AG04450 (cell line): ENCODE results near the gene SWI5. TPM values are rescaled to one million over a fixed set of nuclear protein-coding genes. Genes with fewer than 3 reads are reported as not detected.

Source experiments
- CTCF ChIA-PET: fragments of 300-600, 350-600 bp; formaldehyde crosslinking; extraction: SDS; loops from one replicate; lab custom pipeline; 2022; ENCODE audit warnings: antibody characterized with exemption, inconsistent platforms; lab: Charles Lee
- POLR2A ChIA-PET: fragments of 350-600 bp; formaldehyde crosslinking; extraction: SDS; loops from one replicate; lab custom pipeline; 2021; ENCODE audit warnings: antibody characterized with exemption, inconsistent platforms; lab: Yijun Ruan, JAX
- DNase-seq: peaks from one replicate; pipeline ENCODE4 v3.0.0-alpha.2; 2011; ENCODE audit warnings: low read depth, low spot score
- H3K27ac ChIP-seq: one replicate; pipeline ENCODE4 v1.5.1; 2012; ENCODE audit warnings: low read depth, low read length, control low read depth
- H3K27me3 ChIP-seq: one replicate; pipeline ENCODE4 v1.6.0; 2012; ENCODE audit warnings: low read length; ENCODE audit not compliant: control insufficient read depth, insufficient read depth
- H3K4me3 ChIP-seq: 2 replicates; pipeline ENCODE4 v1.5.1; 2011; ENCODE audit warnings: mild to moderate bottlenecking, low read depth, low read length, control low read depth
- H3K9me3 ChIP-seq: 2 replicates; pipeline ENCODE4 v1.5.1; 2012; ENCODE audit warnings: low read length; ENCODE audit not compliant: control insufficient read depth, insufficient read depth
- polyA plus RNA-seq: library from polyadenylated mRNA; depleted of rRNA; stranded (reverse); fragments of >200 nt; gene quantifications from 2 replicates; pipeline ENCODE4 v1.2.3, GENCODE V29; 2011
- TF ChIP-seq, protein P1 (sequence below): IDR thresholded peaks from 2 replicates; pipeline ENCODE4 v1.5.1; 2011; ENCODE audit warnings: low read depth, low read length, control low read depth, inconsistent platforms

Gene SWI5
- polyA plus RNA-seq, 1 experiment: 72.2 TPM

GRCh38 chr9:128321343-128321742, 45.3 kb downstream of the SWI5 start:
- POLR2A ChIA-PET: no interaction called here
- TF ChIP-seq, protein P1, sequence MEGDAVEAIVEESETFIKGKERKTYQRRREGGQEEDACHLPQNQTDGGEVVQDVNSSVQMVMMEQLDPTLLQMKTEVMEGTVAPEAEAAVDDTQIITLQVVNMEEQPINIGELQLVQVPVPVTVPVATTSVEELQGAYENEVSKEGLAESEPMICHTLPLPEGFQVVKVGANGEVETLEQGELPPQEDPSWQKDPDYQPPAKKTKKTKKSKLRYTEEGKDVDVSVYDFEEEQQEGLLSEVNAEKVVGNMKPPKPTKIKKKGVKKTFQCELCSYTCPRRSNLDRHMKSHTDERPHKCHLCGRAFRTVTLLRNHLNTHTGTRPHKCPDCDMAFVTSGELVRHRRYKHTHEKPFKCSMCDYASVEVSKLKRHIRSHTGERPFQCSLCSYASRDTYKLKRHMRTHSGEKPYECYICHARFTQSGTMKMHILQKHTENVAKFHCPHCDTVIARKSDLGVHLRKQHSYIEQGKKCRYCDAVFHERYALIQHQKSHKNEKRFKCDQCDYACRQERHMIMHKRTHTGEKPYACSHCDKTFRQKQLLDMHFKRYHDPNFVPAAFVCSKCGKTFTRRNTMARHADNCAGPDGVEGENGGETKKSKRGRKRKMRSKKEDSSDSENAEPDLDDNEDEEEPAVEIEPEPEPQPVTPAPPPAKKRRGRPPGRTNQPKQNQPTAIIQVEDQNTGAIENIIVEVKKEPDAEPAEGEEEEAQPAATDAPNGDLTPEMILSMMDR: no peak
- H3K9me3 ChIP-seq: no peaks in the 10 kb centered on the region; the same call in 1 of the 2 replicates
- DNase-seq: no peak
- no peaks in the 10 kb centered on the region for H3K27me3 ChIP-seq
- CTCF ChIA-PET: interaction anchor here (1.1 kb wide), 1 partner anchor 26 kb away, joined by 3 read pairs; no protein-coding TSS in a partner anchor
- no peak overlapping the region for H3K27ac ChIP-seq
- H3K4me3 ChIP-seq: peak overlapping the region; percentile 97

GRCh38 chr9:128321879-128322403, 45.9 kb downstream of the SWI5 start:
- H3K27me3 ChIP-seq: no peaks in the 10 kb centered on the region
- ChIA-PET CTCF (no interaction called here), POLR2A (no interaction called here)
- peak overlapping the region; percentile 97 for H3K4me3 ChIP-seq
- DNase-seq: no peak
- no peaks in the 10 kb centered on the region; the same call in 1 of the 2 replicates for H3K9me3 ChIP-seq
- H3K27ac ChIP-seq: no peak overlapping the region
- TF ChIP-seq, protein P1: no peak

DNA sequence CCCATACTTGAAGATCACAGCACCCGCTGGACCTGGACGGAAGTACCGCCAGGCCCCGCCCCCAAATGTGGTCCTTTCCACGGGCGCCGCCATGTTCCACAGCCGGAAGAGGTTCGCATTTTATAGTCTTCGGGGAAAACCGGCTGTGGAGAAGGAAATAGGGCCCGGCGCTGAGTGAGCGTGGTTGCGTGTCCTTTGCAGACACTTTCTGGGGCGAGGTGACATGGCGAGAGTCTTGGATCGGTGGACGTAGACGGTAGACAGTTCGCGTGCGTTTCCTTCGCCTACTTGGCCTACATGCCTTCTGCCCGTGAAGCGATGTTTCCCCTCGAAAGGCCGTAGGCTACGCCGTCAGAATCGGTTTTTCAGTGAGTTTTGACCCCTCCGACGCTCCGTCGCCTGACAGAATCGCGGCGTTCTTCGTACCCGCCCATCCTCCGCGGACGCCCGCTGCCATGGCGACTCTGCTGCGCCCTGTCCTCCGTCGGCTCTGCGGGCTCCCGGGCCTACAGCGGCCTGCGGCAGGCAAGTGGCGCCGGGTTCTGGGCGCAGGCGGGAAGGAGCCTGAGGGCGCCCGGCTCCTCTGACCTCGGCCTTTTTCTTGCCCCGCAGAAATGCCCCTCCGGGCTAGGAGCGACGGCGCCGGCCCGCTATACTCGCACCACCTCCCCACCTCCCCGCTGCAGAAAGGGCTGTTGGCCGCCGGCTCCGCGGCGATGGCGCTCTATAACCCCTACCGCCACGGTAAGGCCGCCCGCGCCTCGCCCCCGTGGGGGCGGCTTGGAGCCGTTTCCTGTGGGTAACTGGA, 46.5 kb downstream of the SWI5 start, which contains the start of the genes COQ4 and TRUB2:
TSS of gene COQ4 (plus strand) at position 436 of the 808 bp plus-strand sequence. CDS start at position 456, 20 bp downstream.
TSS of gene TRUB2 (minus strand) at position 44 of the 808 bp plus-strand sequence. CDS start at position 5, 39 bp downstream.
- ChIA-PET POLR2A (no interaction called here), CTCF (no interaction called here)
- peak within 1 kb of the TSS; percentile 94 for H3K27ac ChIP-seq
- no peaks in the 10 kb centered on the region; the same call in 1 of the 2 replicates for H3K9me3 ChIP-seq
- peak within 1 kb of the TSS; percentile 97 for H3K4me3 ChIP-seq
- no peaks in the 10 kb centered on the region for H3K27me3 ChIP-seq
- peak; percentile 78 for DNase-seq
- TF ChIP-seq, protein P1: no peak

DNA sequence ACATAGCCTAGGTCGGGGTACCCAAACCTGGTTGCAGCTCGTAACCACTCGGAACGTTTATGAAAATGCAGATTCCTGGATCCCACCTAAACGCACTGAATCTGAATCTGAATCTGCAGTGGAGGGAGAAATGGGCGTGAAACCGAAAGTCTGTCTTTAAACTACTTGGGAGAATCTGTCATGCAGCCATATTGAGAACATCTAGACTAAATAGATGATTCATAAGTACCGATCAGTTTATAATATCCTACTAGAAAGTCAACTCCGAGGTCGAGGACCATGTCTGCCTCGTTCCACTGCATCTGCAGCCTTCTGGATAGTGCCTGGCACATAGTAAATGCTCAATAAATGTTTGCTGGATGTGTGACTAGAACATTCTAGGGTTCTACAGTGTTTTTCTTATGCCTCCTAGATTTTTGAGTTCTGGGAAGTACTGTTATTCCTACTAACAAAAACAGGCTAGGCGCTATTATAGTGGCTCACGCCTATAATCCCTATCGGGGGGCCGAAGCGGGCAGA, 47.2 kb downstream of the SWI5 start:
- Histone ChIP-seq H3K27ac (peak overlapping the region; percentile 61), H3K4me3 (peak overlapping the region; percentile 97), H3K9me3 (no peaks in the 10 kb centered on the region; the same call in 1 of the 2 replicates), H3K27me3 (no peaks in the 10 kb centered on the region)
- ChIA-PET POLR2A (no interaction called here), CTCF (no interaction called here)
- TF ChIP-seq, protein P1: no peak
- DNase-seq: no peak

GRCh38 chr9:128323791-128324190, 47.7 kb downstream of the SWI5 start:
- ChIA-PET POLR2A (no interaction called here), CTCF (interaction anchor here (1.6 kb wide), 1 partner anchor 39 kb away, joined by 5 read pairs; no protein-coding TSS in a partner anchor)
- H3K9me3 ChIP-seq: no peaks in the 10 kb centered on the region; the same call in 1 of the 2 replicates
- H3K27ac ChIP-seq: no peak overlapping the region
- TF ChIP-seq, protein P1: no peak
- DNase-seq: no peak
- H3K27me3 ChIP-seq: no peaks in the 10 kb centered on the region
- H3K4me3 ChIP-seq: peak overlapping the region; percentile 97
